GM12865 (cell line): ENCODE measurements around the gene ADAM33.

Experiments
- DNase-seq: peaks from one replicate; pipeline ENCODE4 v3.0.0; 2010; ENCODE audit warnings: low read depth
- H3K4me3 ChIP-seq: 2 replicates; pipeline ENCODE4 v1.5.1; 2011; ENCODE audit warnings: mild to moderate bottlenecking, low read depth, low read length, control low read depth
- CTCF ChIP-seq: IDR thresholded peaks from 2 replicates; pipeline ENCODE4 v1.5.1; 2011; ENCODE audit warnings: low read length, control low read depth, low read depth, inconsistent platforms; ENCODE audit not compliant: insufficient read depth; ENCODE audit errors: missing control alignments

ADAM33 gene

GRCh38 chr20:3646067-3646440, 35.8 kb downstream of the ADAM33 start:
- no peak for TF ChIP-seq CTCF
- no peak overlapping the region for H3K4me3 ChIP-seq
- no peak for DNase-seq

GRCh38 chr20:3645309-3646066, 36.3 kb downstream of the ADAM33 start:
- DNase-seq = no peak
- no peak for TF ChIP-seq CTCF
- no peak overlapping the region for H3K4me3 ChIP-seq

GRCh38 chr20:3640259-3640658, 41.6 kb downstream of the ADAM33 start:
- TF ChIP-seq CTCF = no peak
- DNase-seq = no peak
- H3K4me3 ChIP-seq = no peak overlapping the region

- no peak for TF ChIP-seq CTCF
- no peak for DNase-seq
- H3K4me3 ChIP-seq = no peak overlapping the region
Measured at GRCh38 chr20:3635346-3635745, 46.5 kb downstream of the ADAM33 start.

GRCh38 chr20:3633913-3634478, 47.8 kb downstream of the ADAM33 start:
- no peak for DNase-seq
- H3K4me3 ChIP-seq = no peak overlapping the region
- no peak for TF ChIP-seq CTCF

- no peak overlapping the region for H3K4me3 ChIP-seq
- no peak for TF ChIP-seq CTCF
- DNase-seq = no peak
Measured at GRCh38 chr20:3632311-3633004, 49.4 kb downstream of the ADAM33 start.

- H3K4me3 ChIP-seq = no peak overlapping the region
- no peak for TF ChIP-seq CTCF
- DNase-seq = no peak
Measured at GRCh38 chr20:3631534-3631933, 50.3 kb downstream of the ADAM33 start.
